Transverse colon (tissue), 4 donors: Measurements from ENCODE around the gene SIRT5.

ENCODE experiments used
- EP300 ChIP-seq: sonication (generic); formaldehyde crosslinking; IDR thresholded peaks from one replicate; pipeline ENCODE4 v1.6.1; 2017; ENCODE audit warnings: antibody characterized with exemption, low read depth
- POLR2A ChIP-seq: fragments of 450-650 bp; IDR thresholded peaks from one replicate; pipeline ENCODE4 v1.6.1; 2016; ENCODE audit warnings: antibody characterized with exemption, mild to moderate bottlenecking, moderate library complexity
- POLR2AphosphoS5 ChIP-seq, 3 donors: sonication (generic); formaldehyde crosslinking; IDR thresholded peaks; one replicate each; pipeline ENCODE4 v1.6.1; 2016; ENCODE audit warnings: antibody characterized with exemption in 3 of 3
- TF ChIP-seq, protein P1 (sequence below), 5 experiments: fragments of 200-600 bp in 3 of 5; fragments of 450-650 bp in 2 of 5; sonication (generic) in 3 of 5; IDR thresholded peaks; 1 replicate in 2 of 5; 2 replicates in 3 of 5; pipeline ENCODE4 v1.5.1; 2016 to 2017; ENCODE audit warnings: antibody characterized with exemption in 5 of 5, inconsistent platforms in 3 of 5, mild to moderate bottlenecking in 2 of 5, moderate library complexity in 1 of 5

DNA sequence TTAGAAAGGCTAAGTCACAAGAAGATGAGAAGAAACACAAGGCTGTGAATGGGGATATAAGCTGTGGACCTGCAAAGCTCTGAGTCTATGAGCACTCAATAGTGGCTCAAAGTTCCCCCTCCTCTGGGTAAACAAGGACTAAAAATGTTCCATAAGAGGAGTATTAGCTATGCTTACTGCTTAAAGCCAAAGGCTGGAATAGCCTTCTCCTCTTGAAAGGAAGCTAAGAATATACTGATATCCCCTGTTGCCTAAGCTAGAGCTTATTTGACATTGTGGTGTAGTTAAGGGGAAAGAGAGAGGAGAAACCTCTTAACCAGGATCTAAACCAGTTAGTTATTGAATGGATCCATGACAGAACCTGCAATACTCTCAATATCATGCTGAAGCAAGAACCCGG is 86.5 kb downstream of the SIRT5 start:
- no peak for TF ChIP-seq POLR2AphosphoS5 (IDR thresholded peaks at IDR 0.05)
- TF ChIP-seq, protein P1, sequence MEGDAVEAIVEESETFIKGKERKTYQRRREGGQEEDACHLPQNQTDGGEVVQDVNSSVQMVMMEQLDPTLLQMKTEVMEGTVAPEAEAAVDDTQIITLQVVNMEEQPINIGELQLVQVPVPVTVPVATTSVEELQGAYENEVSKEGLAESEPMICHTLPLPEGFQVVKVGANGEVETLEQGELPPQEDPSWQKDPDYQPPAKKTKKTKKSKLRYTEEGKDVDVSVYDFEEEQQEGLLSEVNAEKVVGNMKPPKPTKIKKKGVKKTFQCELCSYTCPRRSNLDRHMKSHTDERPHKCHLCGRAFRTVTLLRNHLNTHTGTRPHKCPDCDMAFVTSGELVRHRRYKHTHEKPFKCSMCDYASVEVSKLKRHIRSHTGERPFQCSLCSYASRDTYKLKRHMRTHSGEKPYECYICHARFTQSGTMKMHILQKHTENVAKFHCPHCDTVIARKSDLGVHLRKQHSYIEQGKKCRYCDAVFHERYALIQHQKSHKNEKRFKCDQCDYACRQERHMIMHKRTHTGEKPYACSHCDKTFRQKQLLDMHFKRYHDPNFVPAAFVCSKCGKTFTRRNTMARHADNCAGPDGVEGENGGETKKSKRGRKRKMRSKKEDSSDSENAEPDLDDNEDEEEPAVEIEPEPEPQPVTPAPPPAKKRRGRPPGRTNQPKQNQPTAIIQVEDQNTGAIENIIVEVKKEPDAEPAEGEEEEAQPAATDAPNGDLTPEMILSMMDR (IDR thresholded peaks at IDR 0.05) = no peak
- no peak for TF ChIP-seq POLR2A
- TF ChIP-seq EP300 = no peak
